ENCODE data around the gene P2RX7.

P2RX7 gene

GRCh38 chr12:121236776-121237175 is 104.1 kb downstream of the P2RX7 start:
- no peak for DNase-seq

GRCh38 chr12:121237415-121237814 is 104.7 kb downstream of the P2RX7 start:
- no peak for DNase-seq
